A673 (cell line): ENCODE results near the gene GPRC5C. TPM values are rescaled to one million over a fixed set of nuclear protein-coding genes. Genes with fewer than 3 reads are reported as not detected.

Experiments used
- BruUV-seq: library from RNA; stranded (reverse); fragments of 400-500 nt; replicated peaks from 2 replicates; lab custom pipeline; 2021; lab: Mats Ljungman, UMichigan
- CTCF ChIA-PET: fragments of 300-600 bp; sonication (Branson Sonifier 250); formaldehyde crosslinking; loops from one replicate; lab custom pipeline; 2022; ENCODE audit warnings: antibody characterized with exemption; lab: Charles Lee
- POLR2A ChIA-PET: fragments of 300-600 bp; sonication (Branson Sonifier 250); formaldehyde crosslinking; loops from one replicate; lab custom pipeline; 2022; ENCODE audit warnings: antibody characterized with exemption; ENCODE audit not compliant: low non-redundant PET; lab: Charles Lee
- DNase-seq: peaks from one replicate; pipeline ENCODE4 v3.0.0-alpha.2; 2015; ENCODE audit warnings: low spot score
- H3K27ac ChIP-seq: fragments of 200-600 bp; sonication (generic); 2 replicates; pipeline ENCODE4 v1.5.1; 2016; ENCODE audit warnings: mixed run types, low read depth, mild to moderate bottlenecking, mixed read lengths, antibody characterized with exemption, low read length; ENCODE audit not compliant: poor library complexity, severe bottlenecking
- H3K27me3 ChIP-seq: fragments of 200-600 bp; sonication (generic); replicated peaks from 2 replicates; pipeline ENCODE4 v1.6.1; 2017; ENCODE audit warnings: mixed run types, low read depth, mild to moderate bottlenecking, mixed read lengths, antibody characterized with exemption, low read length; ENCODE audit not compliant: insufficient read depth, poor library complexity
- H3K36me3 ChIP-seq: fragments of 200-600 bp; sonication (generic); 2 replicates; pipeline ENCODE4 v1.6.1; 2016; ENCODE audit warnings: mixed run types, mild to moderate bottlenecking, mixed read lengths, antibody characterized with exemption, low read length; ENCODE audit not compliant: insufficient read depth, poor library complexity, severe bottlenecking
- H3K4me1 ChIP-seq: fragments of 200-600 bp; sonication (generic); 2 replicates; pipeline ENCODE4 v1.6.1; 2017; ENCODE audit warnings: mixed run types, mild to moderate bottlenecking, mixed read lengths, antibody characterized with exemption, low read length; ENCODE audit not compliant: insufficient read depth, poor library complexity, severe bottlenecking
- H3K4me3 ChIP-seq: fragments of 200-600 bp; sonication (generic); 2 replicates; pipeline ENCODE4 v1.5.1; 2016; ENCODE audit warnings: low read depth, mixed run types, mild to moderate bottlenecking, mixed read lengths, low read length; ENCODE audit not compliant: poor library complexity, severe bottlenecking
- H3K9me3 ChIP-seq: fragments of 200-600 bp; sonication (generic); 2 replicates; pipeline ENCODE4 v1.6.1; 2016; ENCODE audit warnings: mixed run types, low read depth, mild to moderate bottlenecking, mixed read lengths, antibody characterized with exemption, low read length; ENCODE audit not compliant: poor library complexity, severe bottlenecking
- CTCF ChIP-seq: fragments of 300-800, 200-600 bp; sonication (generic); conservative IDR thresholded peaks from 2 replicates; pipeline ENCODE4 v1.5.1; 2017; ENCODE audit warnings: low read depth, mild to moderate bottlenecking, antibody characterized with exemption, low read length, moderate library complexity, mixed read lengths
- EZH2 ChIP-seq: fragments of 200-600 bp; sonication (generic); IDR thresholded peaks from 2 replicates; pipeline ENCODE4 v1.6.1; 2017; ENCODE audit warnings: borderline replicate concordance, low read depth, mild to moderate bottlenecking, mixed read lengths, antibody characterized with exemption, low read length; ENCODE audit not compliant: poor library complexity, severe bottlenecking
- intact Hi-C: fragments of 100-400 bp; cut with micrococcal nuclease; formaldehyde crosslinking; loops from one replicate; pipeline ENCODE4 v1.10.0; 2022; ENCODE audit not compliant: unreplicated experiment
- total RNA-seq: library from RNA; stranded (reverse); gene quantifications from 2 replicates; pipeline ENCODE4 v1.2.3, GENCODE V29; 2021

The GPRC5C gene
- total RNA-seq, 1 experiment from 2014 or later = not detected

GRCh38 chr17:74457820-74458166 lies 25.9 kb downstream of the GPRC5C start:
- ChIA-PET POLR2A (no interaction called here), CTCF (interaction anchor here (0.6 to 2.4 kb wide), 2 partner anchors 10 to 78 kb away, joined by 4 to 17 read pairs; no protein-coding TSS in a partner anchor)
- DNase-seq = no peak
- H3K9me3 ChIP-seq = no peaks in the 10 kb centered on the region
- BruUV-seq = no TSS peak
- no peak overlapping the region for H3K27ac ChIP-seq
- H3K4me1 ChIP-seq = peaks cover 32% of the 10 kb centered on the region
- intact Hi-C loops = loop anchor here (1.0 to 10.0 kb wide), 4 partner anchors 78 to 243 kb away; partner anchors contain the start of gene TTYH2
- TF ChIP-seq CTCF (peak; percentile 46), EZH2 (no peak)
- no peaks in the 10 kb centered on the region for H3K27me3 ChIP-seq
- H3K4me3 ChIP-seq = no peak overlapping the region
- no peaks in the 10 kb centered on the region for H3K36me3 ChIP-seq

GRCh38 chr17:74458835-74459234 lies 26.9 kb downstream of the GPRC5C start:
- H3K27me3 ChIP-seq = no peaks in the 10 kb centered on the region
- ChIA-PET POLR2A (no interaction called here), CTCF (interaction anchor here (2.4 kb wide), 1 partner anchor 79 kb away, joined by 17 read pairs; no protein-coding TSS in a partner anchor)
- H3K9me3 ChIP-seq = no peaks in the 10 kb centered on the region
- no peak for TF ChIP-seq CTCF
- peaks cover 22% of the 10 kb centered on the region for H3K4me1 ChIP-seq
- no peak overlapping the region for H3K4me3 ChIP-seq
- BruUV-seq = no TSS peak
- no peaks in the 10 kb centered on the region for H3K36me3 ChIP-seq
- intact Hi-C loops = loop anchor here (10.0 kb wide), 1 partner anchor 244 kb away; the partner anchor contains the start of gene TTYH2
- no peak overlapping the region for H3K27ac ChIP-seq
- DNase-seq = no peak

- BruUV-seq = no TSS peak
- H3K27me3 ChIP-seq = no peaks in the 10 kb centered on the region
- peaks cover 17% of the 10 kb centered on the region for H3K4me1 ChIP-seq
- DNase-seq = no peak
- no peak for TF ChIP-seq EZH2
- TF ChIP-seq CTCF = no peak
- no peaks in the 10 kb centered on the region for H3K36me3 ChIP-seq
- intact Hi-C loops = loop anchor here (10.0 kb wide), 1 partner anchor 245 kb away; the partner anchor contains the start of gene TTYH2
- H3K27ac ChIP-seq = no peak overlapping the region
- no peaks in the 10 kb centered on the region for H3K9me3 ChIP-seq
- ChIA-PET CTCF (no interaction called here), POLR2A (no interaction called here)
- no peak overlapping the region for H3K4me3 ChIP-seq
Observed at GRCh38 chr17:74459622-74460021, 27.7 kb downstream of the GPRC5C start.
